Lower leg skin (tissue), 3 donors: ENCODE results near the gene CIAO3.

Source experiments
- CTCF ChIP-seq, 3 donors: fragments of 450-650 bp; IDR thresholded peaks; one replicate each; pipeline ENCODE4 v1.5.1; 2016; ENCODE audit warnings: antibody characterized with exemption in 3 of 3, mild to moderate bottlenecking in 3 of 3, moderate library complexity in 2 of 3
- POLR2A ChIP-seq, 2 donors: fragments of 450-650 bp; IDR thresholded peaks; one replicate each; pipeline ENCODE4 v1.6.1; 2016 to 2017; ENCODE audit warnings: antibody characterized with exemption in 2 of 2, mild to moderate bottlenecking in 1 of 2, moderate library complexity in 1 of 2

- TF ChIP-seq CTCF (IDR thresholded peaks at IDR 0.05) (no peak), POLR2A (IDR thresholded peaks at IDR 0.05) (no peak)
These were observed 48.5 kb upstream of the CIAO3 start for GRCh38 chr16:789191-789850.
